HG03460 (cell line): ENCODE data around the gene ZNF446.

Experiments
- ATAC-seq: cut with Tn5 transposase; IDR thresholded peaks from one replicate; pipeline ENCODE4 v1.9.1; 2021; ENCODE audit not compliant: unreplicated experiment

ZNF446 gene

GRCh38 chr19:58520257-58520599 is 44.1 kb downstream of the ZNF446 start:
- ATAC-seq = no peak

- no peak for ATAC-seq
These were observed 45.5 kb downstream of the ZNF446 start for GRCh38 chr19:58521651-58522050.

GRCh38 chr19:58522709-58523108 is 46.6 kb downstream of the ZNF446 start:
- ATAC-seq = no peak

GRCh38 chr19:58529405-58529804 is 53.3 kb downstream of the ZNF446 start:
- ATAC-seq = no peak
